Stimulated activated CD4-positive, alpha-beta T cell treated with anti-CD3 and anti-CD28 coated beads, Interleukin-4, amount 100 ng/mL, for 1 hour (primary cell): ENCODE data around the gene KCNQ1OT1.

Source experiments
- DNase-seq: peaks from one replicate; pipeline ENCODE4 v3.0.0-alpha.2; 2020

KCNQ1OT1 gene

DNA sequence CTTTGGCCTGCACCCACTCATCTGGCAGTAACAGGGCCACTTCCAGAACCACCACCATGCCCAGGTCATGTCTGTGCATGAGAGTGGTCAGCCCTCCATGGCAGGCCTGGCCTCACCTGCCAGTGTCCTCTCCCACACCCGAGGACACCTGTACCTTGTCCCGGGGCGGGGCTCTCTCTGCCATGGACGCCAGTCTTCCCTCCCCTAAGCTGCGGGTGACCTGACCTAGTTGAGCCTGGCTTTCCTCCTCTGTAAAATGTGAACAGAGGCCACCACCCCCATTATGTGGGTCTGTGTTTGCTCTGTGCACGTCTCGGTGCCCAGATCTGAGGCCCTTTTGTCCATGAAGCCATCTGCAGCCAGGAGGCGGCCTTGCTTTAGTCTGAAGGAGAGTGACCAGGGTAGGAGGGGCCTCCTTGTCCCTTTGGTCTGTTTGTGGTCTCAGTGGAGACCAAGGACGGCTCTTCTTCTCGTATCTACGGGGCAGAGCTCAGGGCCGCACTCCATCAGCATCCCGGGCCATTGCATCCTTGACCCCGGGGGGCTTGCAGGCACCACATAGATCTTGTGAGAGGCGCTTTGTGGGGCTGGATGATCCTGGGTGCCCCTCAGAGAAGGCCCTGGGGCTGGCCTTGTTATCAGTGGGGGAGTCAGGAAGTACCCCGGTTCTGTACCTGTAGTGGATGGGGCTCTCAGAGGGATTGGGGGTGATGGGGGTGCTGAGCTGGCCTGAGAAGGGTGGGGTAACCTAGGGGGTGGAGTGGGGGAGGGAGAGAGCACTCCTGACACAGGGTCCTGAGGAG, 133.4 kb downstream of the KCNQ1OT1 start:
- DNase-seq: no peak

GRCh38 chr11:2565447-2566222, 134.2 kb downstream of the KCNQ1OT1 start:
- DNase-seq: no peak

DNA sequence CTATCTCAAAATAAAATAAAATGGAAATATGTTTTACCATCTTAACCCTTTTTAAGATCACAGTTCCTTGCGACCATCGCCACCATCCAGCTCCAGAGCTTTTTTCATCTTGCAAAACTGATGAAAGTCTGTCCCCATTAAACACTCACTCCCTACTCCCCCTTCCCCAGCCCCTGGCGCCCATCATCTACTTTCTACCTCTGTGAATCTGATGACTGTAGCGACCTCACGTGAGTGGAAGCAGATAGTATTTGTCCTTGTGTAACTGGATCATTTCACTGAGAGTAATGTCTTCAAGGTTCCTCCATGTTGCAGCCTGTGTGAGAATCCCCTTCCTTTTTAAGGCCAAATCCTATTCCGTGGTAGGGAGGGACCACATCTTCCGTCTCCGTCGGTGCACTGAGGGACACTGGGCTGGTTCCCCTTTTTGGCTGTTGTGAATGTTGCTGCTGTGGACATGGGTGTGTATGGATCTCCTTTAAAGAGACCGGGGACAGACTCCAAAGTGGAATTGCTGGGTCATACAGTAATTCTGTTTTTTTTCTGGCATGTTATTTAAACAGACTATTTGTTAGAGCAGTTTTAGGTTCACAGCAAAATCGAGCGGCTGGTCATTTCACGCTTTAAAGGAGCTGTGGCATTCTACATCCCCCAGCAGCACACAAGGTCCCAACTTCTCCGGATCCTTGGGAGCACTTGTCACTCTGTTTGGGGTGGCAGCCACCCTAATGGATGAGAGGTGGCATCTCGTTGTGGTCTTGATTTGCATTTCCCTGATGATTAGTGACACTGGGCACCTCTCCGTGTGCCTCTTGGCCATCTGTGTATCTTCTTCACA, 135.0 kb downstream of the KCNQ1OT1 start:
- no peak for DNase-seq

- DNase-seq: no peak
Measured at GRCh38 chr11:2564008-2564530, 135.7 kb downstream of the KCNQ1OT1 start.

DNA sequence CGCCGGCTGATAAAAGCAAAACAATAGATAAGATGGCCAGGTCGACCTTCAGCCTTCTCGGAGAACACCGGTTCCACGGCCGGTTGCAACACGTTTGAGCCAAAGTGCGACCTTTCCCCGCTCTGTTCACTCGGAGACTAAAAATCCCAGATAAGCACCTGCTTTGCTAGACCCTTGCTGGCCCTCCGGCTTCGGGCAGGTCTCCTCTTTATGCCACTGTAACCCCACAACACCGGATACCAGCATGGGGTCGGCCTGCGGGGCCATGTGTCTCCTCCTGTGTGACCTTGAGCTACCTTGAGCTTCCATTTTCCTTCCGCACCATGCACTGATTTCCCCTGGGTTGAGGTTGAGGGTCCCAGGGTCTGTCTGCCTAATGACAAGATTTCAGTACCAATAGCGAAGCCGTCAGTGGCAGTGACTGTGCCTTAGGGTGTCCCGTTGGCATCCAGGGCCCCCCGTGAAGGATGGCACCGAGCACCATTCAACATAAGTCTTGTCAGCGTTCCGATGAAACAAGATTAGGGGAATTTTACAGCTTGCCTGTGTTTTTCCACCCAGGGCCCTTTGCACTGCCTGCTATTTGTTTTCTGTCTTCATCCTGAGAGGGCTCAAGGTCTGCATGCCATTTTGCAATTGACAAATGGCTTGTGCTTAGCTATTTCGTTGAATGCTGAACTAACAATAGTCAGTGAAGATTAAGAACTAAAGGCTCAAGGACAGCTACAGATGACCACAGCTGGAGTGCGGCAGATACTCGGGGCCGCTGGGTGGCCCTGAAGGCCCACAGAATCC, 136.4 kb downstream of the KCNQ1OT1 start:
- no peak for DNase-seq

DNA sequence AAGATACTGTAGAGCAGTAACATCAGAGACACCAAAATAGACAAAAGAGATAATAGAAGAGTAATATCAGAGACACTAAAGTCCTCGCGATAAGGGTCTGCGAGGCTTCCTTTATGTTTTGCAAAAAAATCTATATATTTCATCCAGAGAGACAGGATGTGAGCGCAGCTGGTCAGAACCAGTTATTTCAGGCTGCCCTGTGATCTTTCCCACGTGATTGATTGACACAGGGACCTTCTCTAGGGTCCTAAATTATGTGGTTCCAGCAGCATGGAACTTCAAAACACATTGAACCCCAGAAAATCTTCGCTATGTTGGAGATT, 136.9 kb downstream of the KCNQ1OT1 start:
- DNase-seq: no peak

- DNase-seq: no peak
Measured at GRCh38 chr11:2561696-2562581, 137.9 kb downstream of the KCNQ1OT1 start.

DNA sequence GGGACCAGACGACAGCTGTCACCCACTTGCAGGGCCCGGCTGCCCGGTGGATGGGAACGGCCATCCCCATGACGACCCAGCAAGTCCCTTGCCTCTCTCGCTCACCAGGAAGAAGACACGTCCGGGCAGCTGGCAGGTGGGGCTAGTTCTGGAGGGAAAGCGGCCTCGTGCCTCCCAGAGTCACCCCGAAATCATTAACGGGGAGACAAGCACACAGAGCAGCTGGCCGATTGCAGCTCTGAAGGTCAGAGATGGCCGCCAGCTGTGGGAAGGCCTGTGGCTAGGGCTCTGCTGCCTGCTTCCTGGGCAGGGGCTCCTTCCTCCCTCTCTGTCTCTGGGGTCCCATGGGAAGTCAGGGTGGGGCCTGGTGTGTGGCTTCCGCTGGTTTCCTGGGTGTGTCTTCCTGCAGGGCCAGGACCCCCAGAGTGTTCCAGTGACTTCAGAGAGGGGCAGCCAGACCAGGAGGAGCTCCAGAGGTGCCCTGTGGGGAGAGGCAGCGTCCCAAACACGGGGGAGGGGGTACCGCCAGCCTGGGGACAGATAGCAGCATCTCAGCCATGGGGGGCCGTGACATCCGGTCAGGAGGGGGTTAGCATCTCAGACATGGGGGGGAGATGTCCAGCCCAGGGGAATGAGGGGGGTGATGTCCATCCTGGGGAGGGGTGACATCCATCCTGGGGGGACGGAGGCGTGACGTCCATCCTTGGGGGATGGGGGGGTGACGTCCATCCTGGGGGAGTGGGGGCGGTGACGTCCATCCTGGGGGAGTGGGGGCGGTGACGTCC, 140.1 kb downstream of the KCNQ1OT1 start:
- no peak for DNase-seq

- no peak for DNase-seq
Measured at GRCh38 chr11:2558861-2559526, 140.8 kb downstream of the KCNQ1OT1 start.

GRCh38 chr11:2558397-2558796, 141.4 kb downstream of the KCNQ1OT1 start:
- no peak for DNase-seq
